Cerebellar cortex (tissue), 1 donor: Measurements from ENCODE around the gene MYO18B.

Experiments used
- DNase-seq: peaks from one replicate; pipeline ENCODE4 v3.0.0-alpha.2; 2015; ENCODE audit warnings: low spot score

The MYO18B gene

DNA sequence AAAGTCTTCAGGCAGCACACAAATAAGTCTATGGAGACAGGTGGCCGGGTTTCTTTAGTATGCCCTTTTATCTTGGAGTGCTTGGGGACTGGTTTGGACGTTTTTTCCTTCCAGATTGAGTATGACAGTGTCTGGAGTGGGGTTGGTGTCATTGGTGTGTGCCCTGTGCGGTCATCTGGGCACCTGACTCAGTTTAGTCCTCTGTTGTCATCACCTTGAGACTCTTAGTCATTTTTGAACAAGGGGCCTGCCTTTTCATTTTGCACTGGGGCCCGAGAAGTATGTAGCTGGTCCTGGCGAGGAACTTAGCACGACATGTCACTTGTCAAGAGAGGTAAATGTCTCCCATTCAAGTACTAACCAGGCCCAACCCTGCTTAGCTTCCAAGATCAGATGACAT is 27.2 kb upstream of the MYO18B start:
- no peak for DNase-seq

DNA sequence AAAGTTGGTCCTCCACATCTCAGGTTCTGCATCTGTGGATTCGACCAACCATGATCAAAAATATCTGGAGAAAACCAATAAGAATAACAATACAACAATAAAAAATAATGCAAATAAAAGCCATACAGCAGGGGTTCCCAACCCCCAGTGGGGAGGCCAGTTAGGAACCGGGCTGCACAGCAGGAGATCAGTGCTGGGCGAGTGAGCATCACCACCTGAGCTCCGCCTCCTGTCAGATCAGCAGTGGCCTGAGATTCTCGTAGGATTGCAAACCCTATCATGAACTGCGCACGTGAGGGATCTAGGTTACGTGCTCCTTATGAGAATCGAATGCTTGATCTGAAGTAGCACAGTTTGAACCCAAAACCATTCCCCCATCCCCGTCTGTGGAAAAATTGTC is 25.4 kb upstream of the MYO18B start:
- DNase-seq = no peak

DNA sequence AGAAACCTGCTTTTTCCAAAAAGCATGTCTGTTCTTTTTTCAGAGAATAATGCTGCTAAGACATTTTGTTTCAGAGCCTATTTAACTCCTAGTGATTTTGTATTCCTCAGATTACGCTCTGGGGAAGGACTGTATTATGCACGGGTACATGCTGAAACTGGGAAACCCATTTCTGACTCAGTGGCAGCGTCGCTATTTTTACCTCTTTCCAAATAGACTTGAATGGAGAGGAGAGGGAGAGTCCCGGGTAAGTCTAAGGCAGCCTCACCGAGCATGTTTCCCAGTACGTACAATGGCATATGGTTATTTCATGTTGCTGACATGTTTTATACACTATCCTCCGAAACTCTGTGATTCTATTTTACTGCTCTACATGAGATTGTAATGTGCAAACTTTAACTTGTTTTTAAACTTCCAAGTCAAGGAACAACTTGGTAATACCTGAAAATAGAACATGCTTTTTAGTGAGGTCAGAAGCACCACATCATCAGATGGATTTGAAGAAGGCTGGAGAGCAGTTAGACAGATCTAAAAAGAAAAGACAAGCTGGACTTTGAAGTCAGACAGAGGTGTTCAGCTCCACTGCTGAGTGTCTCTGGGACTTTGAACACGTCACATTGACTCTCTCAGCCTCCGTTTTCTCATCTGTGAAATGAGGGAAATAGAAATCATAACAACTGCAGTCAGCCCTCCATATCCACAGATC is 23.7 kb upstream of the MYO18B start:
- DNase-seq = no peak

DNA sequence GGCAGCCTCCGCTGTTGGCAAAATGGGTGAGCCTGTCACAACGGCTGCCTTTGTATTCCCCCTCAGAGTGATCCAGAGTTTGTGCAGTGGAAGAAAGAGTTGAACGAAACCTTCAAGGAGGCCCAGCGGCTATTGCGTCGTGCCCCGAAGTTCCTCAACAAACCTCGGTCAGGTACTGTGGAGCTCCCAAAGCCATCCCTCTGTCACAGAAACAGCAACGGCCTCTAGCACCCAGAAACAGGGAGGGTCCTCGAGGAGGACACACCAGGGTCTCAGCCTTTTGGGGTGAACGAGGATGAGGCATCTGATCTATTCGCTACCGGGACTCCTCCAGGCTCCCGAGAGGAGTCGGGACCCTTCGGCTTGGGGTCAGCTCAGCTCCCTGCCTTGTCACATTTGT is 19.8 kb upstream of the MYO18B start:
- no peak for DNase-seq

DNA sequence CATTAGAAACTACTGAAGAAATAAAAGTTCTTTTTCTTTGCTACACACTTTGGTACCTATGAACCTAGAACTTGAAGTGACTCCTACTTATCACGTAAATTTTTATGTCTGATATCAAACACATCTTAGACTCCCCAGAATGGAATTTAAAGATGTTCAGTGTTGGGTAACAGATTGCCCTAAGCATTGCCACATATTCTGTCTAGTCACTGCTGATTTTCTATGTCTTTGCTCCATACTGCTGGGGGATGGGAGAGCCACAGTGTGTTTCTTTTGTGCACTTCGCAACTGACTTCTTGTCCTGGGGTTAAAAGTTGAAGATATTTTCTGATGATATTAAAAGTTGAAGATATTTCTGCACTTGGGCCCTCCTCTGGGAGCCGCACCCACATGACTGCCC is 19.4 kb upstream of the MYO18B start:
- DNase-seq = no peak

DNA sequence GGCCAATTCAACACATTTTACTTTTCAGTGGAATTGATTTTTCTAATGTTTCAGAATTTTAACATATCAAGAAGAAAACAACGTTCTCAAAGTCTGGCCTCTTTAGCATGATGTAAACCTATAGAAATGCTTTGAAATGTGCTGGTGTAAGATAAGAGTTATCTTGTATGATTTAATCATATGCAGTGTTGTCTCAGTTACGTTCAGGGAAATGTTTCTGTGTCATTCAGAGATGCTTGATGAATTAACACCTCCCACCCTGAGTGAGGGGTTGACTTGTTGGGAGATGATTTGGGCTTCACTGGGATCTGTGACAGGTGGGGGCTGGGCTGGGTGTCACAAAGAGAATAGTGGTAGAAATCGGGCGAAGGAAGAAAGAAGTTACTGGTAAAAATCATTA is 15.7 kb upstream of the MYO18B start:
- no peak for DNase-seq

DNA sequence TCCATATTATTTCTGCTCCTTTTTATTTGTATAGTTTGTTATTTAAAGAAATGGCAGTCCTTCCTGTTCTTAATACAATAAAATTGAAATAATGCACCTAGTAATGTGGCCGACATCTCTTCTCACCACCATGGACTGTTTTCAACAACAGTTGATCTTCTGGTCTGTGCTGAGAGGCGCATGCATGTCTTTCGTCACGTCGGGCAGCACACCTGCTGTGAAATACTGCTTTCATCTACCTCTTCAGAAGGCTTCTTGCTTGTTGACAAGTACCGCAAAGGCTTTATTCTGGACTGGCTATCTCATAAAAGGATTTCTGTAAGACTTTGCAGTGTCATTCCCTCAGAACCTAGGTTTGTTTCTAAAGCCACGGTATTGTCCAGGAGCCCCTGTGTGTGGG is 13.9 kb upstream of the MYO18B start:
- no peak for DNase-seq

DNA sequence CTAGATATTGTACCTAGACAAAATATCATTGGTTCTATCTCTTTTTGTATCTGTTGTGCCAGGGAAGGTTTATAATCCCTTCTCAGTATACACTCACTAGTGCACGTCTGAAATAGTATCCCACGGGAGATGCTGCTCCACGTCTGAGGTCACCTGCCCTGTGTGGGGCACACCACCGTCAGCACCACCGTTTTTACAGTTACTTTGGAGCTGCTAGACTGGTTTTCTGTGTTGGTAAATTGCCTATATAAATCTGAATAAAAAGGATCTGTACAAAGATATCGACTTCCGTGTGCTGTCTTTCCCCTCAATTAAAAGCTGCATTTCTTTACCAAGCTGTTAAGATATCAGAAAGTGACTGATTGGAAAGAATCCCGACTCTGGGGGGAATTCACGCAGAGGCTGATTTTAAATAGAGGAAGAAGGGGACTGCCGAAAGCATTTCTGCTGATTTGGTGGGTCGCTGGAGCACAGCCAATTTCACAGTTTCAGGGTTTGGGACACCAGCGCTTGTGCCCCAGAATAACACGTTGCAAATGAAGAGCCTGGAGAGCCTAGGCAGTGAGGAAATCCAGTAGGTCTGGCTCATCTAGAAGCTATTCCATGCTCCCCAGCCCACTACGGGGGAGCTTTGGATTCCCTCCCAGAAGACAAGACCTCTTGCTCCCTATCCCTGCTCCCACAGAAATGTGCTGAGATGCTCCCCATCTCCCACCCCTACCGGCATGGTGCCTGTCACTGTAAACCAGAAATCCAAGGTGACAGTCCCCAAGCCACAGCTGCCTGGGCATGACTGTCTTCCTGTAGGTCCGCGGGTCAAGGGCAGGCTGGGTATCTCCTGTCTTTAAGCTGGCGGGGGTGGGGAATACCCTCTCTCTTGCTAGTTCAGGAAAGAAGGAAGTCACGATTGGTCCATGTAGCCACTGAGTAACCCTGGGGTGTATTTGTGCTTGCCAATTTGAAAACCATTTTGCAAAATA is 12.7 kb upstream of the MYO18B start:
- DNase-seq = no peak

DNA sequence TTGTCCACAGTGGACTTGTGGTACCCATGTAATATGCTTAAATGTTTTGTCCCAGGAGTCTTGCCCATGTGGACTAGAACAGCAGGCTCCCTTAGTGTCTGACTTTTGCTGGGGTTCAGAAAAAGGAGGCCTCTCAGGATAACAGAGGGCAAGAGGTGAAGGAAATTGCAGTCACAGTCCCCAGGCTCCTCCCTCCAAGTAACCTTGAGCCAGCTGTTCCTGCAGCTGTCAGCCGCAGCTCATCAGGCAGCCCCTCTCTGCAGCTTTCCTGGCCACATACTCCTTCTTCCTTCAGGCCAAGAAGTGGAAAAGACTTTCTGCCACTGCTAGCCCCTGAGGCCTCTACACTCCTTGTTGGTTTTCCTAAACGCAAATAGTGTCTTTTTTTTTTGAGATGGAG is 6.3 kb upstream of the MYO18B start:
- DNase-seq = no peak

DNA sequence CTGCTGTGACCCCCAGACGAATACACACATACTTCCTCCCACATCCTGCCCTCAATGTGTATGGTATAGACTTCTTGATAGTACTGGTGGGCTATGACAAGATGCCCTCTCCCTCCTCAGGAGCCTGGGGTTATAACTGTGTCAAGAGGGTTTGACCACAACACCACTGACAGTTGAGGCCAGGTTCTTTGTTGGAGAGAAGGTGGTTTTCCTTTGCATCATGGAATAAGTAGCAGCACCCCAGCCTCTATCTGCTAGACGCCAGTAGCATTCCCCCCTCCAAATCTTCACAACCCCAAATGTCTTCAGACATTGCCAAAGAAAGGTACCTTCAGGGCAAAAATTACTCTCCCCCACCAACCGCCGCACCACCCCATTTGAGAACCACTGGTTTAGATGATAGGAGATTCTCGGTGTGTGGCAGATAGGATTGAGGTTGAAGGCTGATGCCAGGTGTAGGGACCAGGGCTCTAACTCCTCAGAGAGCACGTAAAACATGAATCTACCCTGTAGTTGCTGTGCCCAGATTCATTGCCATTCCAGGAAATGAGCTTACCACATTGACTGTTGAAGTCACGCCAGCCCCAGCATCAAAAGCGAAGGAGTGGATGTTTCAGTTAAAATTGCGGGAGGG is 5.5 kb upstream of the MYO18B start:
- DNase-seq = no peak

DNA sequence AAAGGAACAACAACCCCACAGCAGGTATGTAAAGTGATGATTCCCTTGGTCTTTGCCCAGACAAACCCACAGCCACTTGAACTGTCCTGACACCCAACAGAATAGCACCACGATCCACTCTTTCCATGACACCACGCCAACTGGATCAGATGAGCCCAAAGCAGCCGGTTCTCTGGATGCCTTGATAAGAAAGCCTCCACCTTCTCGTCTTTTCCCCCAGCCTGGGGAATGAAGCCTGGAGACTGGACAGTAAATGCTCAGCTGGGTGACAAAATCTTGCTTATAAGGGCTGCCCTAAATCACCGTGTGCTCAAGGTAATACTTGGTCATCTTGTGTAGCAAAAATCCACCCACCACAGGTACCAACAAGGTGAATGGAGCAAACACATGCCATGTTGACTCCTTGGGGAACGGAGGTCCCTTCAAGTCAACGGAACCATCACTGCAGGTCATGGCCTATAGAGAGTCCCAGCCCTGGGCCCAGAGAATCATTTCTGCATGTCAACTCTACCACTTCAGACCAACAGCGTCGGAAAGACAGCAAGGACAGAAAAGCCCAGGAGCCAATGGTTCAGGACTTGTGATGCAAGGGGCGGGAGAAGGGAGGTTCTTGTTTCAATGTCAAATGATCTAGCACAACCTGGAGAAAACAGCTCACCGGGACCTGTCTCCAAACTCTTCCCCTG is 2.2 kb upstream of the MYO18B start:
- DNase-seq = no peak

DNA sequence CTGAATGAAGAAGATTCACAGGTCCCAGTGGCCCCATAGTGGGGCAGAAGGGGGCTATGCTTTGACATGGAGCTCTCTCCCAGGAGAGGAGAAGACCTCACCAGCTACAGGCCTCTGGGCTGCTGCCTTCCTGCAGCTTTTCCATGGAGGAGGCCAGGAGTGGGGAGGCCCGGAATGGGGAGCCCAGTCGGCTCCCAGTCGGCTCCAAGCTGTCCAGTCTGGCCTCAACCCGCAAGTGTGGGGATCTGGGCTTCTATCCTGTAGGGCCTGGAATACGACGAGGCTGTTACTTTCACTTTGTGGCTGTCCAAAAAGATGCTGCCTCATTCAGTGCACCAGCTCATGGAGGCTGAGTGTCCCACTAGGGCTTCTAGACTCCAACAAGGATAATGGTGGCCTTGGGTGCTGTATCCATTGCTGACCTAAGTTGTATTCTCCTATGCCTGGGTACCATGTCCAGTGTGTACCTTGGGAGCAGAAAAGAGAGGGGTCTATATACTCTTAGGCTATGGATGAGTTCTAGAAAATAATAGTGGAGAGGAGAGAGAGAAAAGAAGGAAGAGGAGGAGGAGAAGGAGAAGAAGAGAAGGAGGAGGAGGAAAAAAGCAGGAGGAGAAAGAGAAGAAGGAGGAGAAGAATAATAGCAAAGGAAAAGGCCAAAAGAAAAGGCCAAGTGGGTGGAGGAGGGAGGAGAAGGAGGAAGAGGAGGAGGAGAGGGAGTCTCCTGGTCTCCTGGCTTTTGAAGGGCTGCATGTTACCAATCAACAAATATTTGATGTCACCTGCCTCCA is 1.1 kb downstream of the MYO18B start:
- no peak for DNase-seq

DNA sequence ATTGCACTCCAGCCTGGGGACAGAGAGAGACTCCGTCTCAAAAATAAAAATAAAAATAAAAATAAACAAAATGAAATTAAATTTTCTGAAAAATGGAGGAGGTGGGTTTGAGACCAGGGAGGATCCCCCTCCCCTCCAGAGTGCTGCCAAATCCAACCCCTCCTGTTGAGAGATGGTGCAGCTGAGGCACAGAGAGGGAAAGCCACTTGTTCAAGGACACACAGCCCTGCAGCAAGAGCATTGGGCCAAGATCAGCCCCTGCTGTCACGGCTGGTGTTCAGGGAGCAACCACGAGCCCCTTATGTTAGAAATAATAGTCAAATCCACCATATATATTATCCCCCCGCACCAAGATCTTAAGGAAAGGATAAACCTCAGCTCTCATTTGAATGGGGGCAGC is 2.7 kb downstream of the MYO18B start:
- DNase-seq = no peak

DNA sequence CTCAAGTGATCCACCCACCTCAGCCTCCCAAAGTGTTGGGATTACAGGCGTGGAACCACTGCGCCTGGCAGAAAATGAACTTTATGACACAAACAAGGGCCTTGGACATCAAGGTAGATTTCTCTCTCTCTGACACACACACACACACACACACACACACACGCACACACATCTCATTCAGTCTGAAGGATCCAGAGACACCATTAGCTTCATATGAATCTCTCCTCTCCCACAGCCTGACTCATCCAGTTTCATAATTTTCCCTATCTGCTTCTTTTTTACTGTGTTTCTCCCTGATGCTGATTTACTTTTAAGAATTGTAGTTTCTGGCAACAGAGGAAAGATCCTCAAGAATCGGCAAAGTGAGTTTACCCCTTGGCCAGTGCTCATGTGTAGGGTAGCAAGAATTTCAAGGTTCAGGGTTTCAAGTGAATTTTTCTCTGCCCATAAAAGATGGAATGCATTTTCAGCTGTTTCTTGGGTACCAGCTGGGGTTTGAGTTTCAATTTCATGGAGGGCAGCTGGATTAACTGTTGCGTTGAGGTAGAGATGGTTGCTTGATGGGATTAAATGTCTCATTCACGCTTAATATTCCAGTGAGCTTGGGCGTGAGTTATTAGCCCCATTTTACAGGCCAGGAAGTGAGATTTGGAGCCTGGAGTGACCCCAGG is 3.5 kb downstream of the MYO18B start:
- no peak for DNase-seq

DNA sequence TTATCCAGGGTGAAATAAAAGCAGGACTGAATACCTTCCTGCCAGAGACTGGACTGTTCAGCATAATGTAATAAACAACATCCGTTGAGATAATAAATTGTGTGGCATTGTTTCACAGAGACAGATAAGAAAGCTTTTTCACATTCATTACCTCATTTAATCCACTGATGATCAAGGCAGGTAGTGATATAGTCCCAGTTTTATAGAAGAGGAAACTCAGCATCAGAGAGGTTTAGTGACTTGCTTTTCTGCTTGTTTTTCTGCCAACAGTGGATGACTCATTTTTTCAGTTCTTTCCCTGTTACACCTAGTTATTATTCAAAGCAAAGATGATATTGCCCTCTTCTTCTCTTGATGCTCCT is 4.0 kb downstream of the MYO18B start:
- DNase-seq = no peak

DNA sequence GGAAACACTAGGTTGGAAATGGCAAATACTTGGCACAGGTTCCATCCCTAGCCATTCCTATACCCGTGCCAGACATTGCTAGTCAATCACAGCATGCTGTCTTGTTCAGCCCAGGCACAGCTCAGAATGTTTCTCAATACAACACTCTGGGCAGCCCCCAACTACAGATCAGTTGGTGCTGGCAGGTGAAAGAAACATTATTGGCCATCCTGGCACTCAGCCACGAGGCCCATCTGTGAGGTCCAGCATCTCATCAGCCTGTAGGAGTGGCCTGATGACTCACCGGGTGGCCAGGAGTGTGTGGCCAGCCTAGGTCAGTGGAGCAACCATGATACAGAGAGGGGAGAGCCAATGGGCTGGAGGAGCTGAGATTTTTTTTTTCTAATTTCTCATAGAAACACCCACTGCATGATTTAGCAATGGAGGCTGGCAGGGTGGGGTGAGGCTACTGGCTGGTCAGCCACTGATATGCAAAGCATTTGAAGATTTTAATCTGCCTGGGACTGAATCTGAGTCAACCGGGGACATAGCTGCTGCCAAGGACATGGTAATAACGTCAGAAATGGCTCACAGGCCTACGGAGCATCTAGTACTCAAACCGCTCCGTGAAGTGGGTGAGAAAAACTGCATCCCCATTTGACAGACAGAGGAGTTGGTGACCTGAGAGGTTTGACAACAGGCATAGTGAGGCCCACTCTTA is 5.4 kb downstream of the MYO18B start:
- DNase-seq = peak; percentile 82

DNA sequence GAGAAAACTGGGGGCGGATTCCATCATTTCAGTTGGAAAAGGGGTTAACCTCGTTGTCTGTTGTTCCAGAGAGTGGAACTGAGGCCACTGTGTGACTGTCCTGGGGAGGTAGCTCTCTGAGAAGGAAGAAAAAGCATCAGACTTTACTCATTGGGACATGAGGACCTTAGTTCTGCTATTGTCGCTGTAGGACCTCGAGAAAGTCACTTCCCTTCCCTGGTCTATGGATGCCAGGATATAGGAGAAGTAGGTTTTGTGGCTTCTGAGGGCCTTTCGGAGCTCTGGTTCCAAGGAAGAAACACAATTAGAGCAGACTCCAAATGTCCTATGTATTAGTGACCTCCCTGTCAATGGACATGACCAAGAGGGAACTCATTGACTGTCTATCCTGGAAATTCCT is 6.2 kb downstream of the MYO18B start:
- no peak for DNase-seq

DNA sequence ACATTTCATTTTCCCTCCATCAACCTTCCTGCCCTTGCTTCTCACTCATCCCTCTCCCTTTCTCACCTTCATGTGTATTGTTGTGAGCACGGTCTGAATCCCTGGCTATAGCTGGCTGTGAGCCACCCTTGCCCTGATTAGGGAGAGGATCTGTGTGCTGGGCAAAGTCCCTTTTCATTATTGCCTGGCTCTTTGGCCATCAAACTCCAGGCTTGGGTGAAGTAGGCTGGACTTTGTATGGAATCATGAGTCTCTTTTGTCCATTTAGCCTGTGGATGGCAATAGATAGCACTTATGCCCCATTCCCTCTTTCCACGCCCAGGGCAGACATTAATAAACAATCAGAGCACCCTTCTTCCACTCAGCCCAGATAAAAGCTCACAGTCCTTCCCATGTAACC is 6.7 kb downstream of the MYO18B start:
- DNase-seq = no peak

DNA sequence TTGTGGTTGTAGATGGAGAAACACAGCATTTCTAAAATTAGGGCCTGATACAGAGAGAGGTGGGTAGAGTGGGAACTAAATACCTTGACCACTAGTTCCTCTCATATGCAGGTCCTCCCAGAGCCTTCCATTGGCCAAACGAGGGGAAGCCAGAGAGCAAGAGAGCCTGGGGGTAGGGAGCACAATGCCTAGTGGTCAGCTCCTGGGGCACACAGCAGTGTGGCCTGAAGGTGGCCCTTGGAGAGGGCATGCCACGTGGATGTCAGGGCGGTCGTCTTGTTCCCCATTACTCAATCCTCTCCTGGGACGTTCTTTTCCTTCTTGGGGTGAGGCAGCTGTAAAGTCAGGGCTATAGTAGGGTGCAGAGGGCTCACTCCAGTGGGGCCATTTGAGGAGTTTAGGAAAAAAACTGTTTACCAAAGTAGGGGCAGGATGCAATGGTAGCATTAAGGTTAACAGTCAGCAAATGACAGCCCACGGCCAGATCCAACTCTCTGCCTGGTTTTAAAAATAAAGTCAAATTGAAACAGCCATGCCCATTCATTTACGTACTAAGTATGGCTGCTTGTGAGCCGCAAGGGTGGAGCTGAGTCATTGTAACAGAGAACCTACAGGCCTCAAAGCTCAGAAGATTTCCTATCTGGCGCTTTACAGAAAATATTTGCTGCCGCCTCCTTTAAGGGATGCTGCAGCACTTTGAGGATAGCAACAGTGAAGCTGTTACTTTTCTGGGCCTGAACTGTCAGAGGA is 7.6 kb downstream of the MYO18B start:
- no peak for DNase-seq
